ENCODE measurements around the gene P2RY6. TPM values are rescaled to one million over a fixed set of nuclear protein-coding genes. Genes with fewer than 3 reads are reported as not detected.

The P2RY6 gene
- polyA plus RNA-seq, 10 donors: 1.3 to 3.1 (median 2.0) TPM

- no peak for DNase-seq
These were observed 23.3 kb downstream of the P2RY6 start for GRCh38 chr11:73295241-73295995.

GRCh38 chr11:73295996-73296318, 23.8 kb downstream of the P2RY6 start:
- DNase-seq: no peak

DNA sequence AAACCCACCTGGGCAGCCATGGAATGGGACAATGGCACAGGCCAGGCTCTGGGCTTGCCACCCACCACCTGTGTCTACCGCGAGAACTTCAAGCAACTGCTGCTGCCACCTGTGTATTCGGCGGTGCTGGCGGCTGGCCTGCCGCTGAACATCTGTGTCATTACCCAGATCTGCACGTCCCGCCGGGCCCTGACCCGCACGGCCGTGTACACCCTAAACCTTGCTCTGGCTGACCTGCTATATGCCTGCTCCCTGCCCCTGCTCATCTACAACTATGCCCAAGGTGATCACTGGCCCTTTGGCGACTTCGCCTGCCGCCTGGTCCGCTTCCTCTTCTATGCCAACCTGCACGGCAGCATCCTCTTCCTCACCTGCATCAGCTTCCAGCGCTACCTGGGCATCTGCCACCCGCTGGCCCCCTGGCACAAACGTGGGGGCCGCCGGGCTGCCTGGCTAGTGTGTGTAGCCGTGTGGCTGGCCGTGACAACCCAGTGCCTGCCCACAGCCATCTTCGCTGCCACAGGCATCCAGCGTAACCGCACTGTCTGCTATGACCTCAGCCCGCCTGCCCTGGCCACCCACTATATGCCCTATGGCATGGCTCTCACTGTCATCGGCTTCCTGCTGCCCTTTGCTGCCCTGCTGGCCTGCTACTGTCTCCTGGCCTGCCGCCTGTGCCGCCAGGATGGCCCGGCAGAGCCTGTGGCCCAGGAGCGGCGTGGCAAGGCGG, 24.5 kb downstream of the P2RY6 start:
- DNase-seq: no peak

DNA sequence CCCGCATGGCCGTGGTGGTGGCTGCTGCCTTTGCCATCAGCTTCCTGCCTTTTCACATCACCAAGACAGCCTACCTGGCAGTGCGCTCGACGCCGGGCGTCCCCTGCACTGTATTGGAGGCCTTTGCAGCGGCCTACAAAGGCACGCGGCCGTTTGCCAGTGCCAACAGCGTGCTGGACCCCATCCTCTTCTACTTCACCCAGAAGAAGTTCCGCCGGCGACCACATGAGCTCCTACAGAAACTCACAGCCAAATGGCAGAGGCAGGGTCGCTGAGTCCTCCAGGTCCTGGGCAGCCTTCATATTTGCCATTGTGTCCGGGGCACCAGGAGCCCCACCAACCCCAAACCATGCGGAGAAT, 25.1 kb downstream of the P2RY6 start:
- no peak for DNase-seq

DNA sequence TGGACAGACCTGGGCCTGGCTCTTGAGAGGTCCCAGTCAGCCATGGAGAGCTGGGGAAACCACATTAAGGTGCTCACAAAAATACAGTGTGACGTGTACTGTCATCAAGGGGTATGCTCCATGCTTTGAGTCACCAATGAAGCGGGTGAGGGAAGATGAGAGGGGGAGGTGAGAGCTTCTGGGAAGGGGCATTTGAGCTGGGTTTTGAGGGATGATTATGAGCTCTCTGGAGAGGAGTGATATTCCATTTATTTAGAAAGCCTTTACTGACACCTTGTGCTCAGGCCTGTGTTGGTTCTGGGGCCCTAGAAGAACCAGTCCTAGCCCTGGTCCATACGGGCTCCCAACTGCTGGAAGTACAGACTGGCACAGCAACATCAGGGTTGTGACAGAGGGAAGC, 25.6 kb downstream of the P2RY6 start:
- no peak for DNase-seq

- no peak for DNase-seq
These were observed 26.1 kb downstream of the P2RY6 start for GRCh38 chr11:73298233-73298632.

GRCh38 chr11:73299751-73300150, 27.6 kb downstream of the P2RY6 start:
- no peak for DNase-seq

DNA sequence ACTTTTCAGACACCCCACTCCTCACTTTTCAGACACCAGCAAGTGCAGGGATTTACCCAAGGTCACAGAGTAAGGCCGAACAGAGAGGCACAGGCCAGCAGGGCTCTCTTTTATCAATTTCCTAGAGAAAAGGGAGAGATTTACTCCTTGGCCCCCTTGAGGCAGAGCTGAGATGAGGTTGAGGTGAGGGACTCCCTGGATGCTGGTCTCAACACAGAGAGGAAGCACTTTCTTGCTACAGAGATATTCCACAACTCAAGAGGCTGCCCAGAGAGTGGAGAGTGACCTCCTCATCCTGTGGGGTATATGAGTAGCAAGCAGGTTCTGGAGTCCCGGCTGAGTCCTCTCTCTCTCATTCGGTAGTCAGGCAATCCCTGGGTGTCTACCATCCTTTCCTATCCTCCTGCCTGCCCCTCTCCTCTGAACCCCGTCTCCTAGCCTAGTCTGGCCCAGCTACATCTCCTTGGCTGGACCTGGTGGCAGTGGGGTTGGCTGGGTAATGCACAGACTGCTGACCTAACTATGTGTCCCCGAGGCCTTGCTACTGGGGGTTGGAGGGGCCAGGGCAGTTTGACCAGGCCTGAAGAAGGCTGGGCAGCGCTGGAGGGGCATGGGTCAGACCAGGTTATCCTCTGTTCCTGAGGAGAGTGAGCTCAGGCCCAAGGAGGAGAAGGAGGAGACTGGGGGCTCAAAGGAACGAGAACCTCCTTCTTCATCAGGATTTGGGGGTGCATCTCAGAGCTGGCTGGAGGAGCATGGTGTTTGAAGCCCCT, 34.1 kb downstream of the P2RY6 start:
- no peak for DNase-seq

DNA sequence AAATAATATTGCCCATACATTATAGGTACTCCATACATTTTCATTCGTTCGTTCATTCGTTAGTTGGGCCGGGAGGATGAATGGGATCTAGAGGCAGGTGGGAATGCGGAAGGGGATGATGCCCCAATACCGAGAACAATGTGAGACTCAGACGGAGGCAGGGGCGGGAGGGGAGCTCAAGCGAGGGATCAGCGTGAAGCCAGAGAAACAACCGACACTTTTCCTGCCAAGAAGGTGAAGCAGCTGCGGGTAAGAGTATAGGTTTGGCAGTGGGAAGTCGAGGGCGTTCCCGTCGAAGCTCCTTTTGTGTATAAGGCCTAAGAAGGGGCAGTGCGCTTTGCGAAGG, 34.8 kb downstream of the P2RY6 start:
- no peak for DNase-seq

DNA sequence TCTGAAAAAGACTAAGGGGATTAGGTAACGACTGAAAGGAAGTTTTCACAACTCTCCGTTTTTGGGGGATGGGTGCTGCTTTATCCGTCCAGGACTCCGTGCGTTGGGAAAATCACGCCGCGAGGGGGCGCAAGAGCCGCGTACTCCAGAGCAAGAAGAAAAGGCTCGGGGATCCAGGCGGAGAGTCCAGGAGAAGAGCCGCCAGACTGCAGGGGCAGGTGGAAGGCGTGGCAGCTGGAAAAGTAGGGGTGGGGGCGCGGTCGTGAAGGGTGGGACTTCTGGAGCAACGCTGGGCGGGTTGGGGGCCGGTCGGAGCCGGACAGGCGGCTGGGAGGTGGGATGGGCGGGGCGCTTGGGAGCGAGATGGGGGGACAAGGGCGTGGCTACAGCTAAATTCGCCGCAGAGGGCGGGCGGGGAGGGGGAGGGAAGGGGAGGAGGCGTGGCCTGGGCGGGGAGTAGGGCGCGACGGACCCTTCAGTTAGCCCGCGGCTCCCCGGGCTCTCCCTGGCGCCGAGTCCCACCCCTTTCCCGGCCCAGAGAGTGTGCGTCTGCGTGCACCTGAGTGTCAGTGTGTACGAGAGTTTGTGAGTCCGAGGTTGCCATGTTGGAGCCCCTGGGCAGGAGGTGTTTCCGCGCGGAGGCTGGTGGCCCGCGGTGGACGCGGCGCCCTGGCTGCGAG, 35.3 kb downstream of the P2RY6 start:
- peak; percentile 97 to 99 (median 97) for DNase-seq

DNA sequence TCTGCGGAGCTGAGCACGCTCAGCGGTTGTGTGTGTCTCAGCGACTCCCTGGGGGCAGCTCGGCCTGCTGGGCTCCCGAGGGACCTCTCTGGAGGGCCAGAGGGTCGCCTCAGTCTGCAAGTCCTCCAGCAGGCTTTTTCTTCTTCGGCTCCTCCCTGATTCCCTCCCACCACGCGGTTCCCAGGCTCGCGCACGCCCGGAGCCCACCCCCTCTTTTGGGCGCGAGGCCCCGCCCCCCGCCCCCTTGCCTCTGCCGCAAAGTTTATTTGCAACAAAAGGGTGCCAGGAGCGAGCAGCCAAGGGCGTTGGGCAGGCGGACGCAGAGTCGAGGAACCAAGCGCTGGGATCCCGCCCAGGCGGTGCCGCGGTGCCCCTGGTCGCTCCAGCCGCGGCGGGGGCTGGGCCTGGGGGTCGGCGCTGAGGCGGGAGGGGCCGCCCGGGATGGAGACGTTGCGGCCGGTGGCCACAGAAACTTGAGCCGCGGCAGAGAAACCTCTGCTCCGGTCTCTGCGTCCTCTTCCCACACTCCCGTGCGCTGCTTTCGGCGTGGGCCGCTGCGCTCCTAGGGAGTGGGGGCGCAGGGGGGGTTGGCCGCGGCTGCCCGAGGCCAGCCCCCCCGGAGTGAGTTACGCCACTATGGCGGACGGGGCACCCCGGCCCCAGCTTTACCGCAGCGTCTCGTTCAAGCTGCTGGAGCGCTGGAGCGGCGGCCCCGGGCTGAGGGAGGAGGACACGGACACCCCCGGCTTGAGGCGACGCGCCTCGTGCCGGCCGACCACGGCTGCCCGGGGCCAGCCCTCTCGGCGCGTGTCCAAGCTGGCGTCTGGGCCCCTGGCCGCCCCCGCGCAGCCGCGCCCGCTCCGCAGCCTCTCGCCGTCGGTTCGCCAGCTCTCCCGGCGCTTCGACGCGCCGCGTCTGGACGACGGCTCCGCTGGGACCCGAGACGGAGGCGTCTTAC, 36.1 kb downstream of the P2RY6 start, which contains the start of gene ARHGEF17:
ARHGEF17 (plus strand) TSS at position 274 of the 958 bp plus-strand sequence; CDS start at position 637, 363 bp downstream.
- peak; percentile 86 to 96 (median 91) for DNase-seq

- peak; percentile 90 to 95 (median 93) for DNase-seq
These were observed 37.1 kb downstream of the P2RY6 start for GRCh38 chr11:73308961-73309919.

DNA sequence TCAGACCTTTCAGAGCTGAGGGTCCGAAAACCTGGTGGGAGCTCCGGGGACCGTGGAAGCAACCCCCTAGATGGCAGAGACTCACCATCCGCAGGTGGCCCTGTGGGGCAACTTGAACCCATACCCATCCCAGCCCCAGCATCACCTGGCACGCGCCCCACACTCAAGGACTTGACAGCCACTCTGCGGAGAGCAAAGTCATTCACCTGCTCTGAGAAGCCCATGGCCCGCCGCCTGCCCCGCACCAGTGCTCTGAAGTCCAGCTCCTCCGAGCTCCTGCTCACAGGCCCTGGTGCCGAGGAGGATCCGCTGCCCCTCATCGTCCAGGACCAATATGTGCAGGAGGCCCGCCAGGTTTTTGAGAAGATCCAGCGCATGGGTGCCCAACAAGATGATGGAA, 37.9 kb downstream of the P2RY6 start:
- DNase-seq: no peak

- no peak for DNase-seq
These were observed 38.7 kb downstream of the P2RY6 start for GRCh38 chr11:73310661-73311393.

DNA sequence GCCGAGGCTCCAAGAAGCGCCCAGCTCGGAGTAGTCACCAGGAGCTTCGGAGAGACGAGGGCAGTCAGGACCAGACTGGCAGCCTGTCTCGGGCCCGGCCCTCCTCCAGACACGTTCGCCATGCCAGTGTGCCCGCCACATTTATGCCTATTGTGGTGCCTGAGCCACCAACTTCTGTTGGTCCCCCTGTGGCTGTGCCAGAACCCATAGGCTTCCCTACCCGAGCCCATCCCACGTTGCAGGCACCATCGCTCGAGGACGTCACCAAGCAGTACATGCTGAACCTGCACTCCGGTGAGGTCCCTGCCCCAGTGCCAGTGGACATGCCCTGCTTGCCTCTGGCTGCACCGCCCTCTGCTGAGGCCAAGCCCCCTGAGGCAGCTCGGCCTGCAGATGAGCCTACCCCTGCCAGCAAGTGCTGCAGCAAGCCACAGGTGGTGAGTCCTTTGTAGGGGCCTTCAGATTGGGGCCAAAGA, 39.3 kb downstream of the P2RY6 start:
- no peak for DNase-seq

DNA sequence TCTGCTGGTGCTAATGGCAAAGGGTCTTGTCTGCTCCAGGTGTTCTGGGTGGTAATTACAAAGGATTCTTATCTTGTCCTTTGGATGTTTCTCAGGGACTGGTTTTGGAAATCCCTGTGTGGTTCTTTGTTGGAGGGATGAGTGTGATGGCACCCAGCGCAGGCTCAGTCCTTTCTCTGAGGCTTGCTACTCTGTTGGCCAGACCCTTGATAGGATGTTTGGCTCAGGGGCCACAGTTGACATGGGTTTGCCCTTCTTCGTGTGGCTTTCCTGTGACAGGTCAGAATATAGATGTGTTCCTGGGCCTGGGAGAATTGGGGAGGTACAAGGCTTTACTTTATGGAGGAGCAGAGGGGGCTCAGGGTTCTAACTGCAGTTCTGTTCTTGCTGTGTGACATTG, 39.9 kb downstream of the P2RY6 start:
- DNase-seq: no peak

DNA sequence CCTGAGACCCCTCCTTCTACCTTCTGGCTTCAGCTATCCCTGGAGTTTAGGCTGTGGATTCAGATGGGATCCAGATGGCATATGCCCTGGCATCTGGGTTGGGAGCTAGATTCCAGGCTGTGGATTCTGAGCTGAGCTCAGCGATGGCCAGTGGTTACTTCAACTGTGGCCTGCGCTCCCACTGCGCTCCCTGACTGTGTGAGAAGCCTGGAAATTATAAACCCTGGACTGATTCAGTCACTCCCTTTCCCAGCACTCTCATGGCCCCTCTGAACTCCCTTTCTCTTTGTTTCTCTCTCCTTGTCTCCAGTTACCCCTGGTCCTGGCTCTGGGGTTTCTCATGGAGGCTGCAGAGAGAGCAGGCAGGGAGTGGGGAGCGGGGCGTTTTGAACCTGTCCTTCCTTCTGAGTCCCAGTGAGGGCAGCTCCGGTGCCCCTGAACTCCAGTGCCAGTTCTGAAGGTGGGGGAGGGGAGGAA, 40.8 kb downstream of the P2RY6 start:
- peak; percentile 33 to 72 (median 53) for DNase-seq

- DNase-seq: no peak
These were observed 41.5 kb downstream of the P2RY6 start for GRCh38 chr11:73313652-73314051.
